ENCODE data around the gene TLK1.
"Not testable (repeated sequence)": the region's sequence is repeated elsewhere in the genome, so short reads cannot be mapped to it uniquely, and the experiment has no call there.

Gene TLK1

GRCh38 chr2:171081649-171082111 is 79.0 kb downstream of the TLK1 start:
- DNase-seq (ENCODE audit: low spot score): no peak

GRCh38 chr2:171080607-171081006 is 80.1 kb downstream of the TLK1 start:
- DNase-seq (ENCODE audit: low spot score): no peak

GRCh38 chr2:171076422-171076821 is 84.3 kb downstream of the TLK1 start:
- DNase-seq (ENCODE audit: low spot score): not testable (repeated sequence)

- DNase-seq (ENCODE audit: low spot score): no peak
Measured at GRCh38 chr2:171072164-171072563, 88.5 kb downstream of the TLK1 start.

GRCh38 chr2:171069286-171069956 is 91.3 kb downstream of the TLK1 start:
- no peak for DNase-seq (ENCODE audit: low spot score)

GRCh38 chr2:171066110-171066509 is 94.6 kb downstream of the TLK1 start:
- DNase-seq (ENCODE audit: low spot score): no peak

GRCh38 chr2:171057575-171057974 is 103.1 kb downstream of the TLK1 start:
- DNase-seq (ENCODE audit: low spot score): no peak

GRCh38 chr2:171056307-171056706 is 104.4 kb downstream of the TLK1 start:
- DNase-seq (ENCODE audit: low spot score): no peak

GRCh38 chr2:171049691-171050090 is 111.0 kb downstream of the TLK1 start:
- no peak for DNase-seq (ENCODE audit: low spot score)

GRCh38 chr2:171046048-171046560 is 114.6 kb downstream of the TLK1 start:
- DNase-seq (ENCODE audit: low spot score): no peak

- no peak for DNase-seq (ENCODE audit: low spot score)
Measured at GRCh38 chr2:171044416-171044815, 116.3 kb downstream of the TLK1 start.

- no peak for DNase-seq (ENCODE audit: low spot score)
Measured at GRCh38 chr2:171042253-171042969, 118.3 kb downstream of the TLK1 start.

- DNase-seq (ENCODE audit: low spot score): no peak
Measured at GRCh38 chr2:171036532-171036931, 124.2 kb downstream of the TLK1 start.

GRCh38 chr2:171034315-171034714 is 126.4 kb downstream of the TLK1 start:
- no peak for DNase-seq (ENCODE audit: low spot score)

GRCh38 chr2:171025214-171025613 is 135.5 kb downstream of the TLK1 start:
- DNase-seq (ENCODE audit: low spot score): no peak

- DNase-seq (ENCODE audit: low spot score): no peak
Measured at GRCh38 chr2:171018522-171018921, 142.2 kb downstream of the TLK1 start.

GRCh38 chr2:171016125-171016524 is 144.6 kb downstream of the TLK1 start:
- no peak for DNase-seq (ENCODE audit: low spot score)

GRCh38 chr2:171013851-171014250 is 146.8 kb downstream of the TLK1 start:
- no peak for DNase-seq (ENCODE audit: low spot score)

GRCh38 chr2:171009386-171009785 is 151.3 kb downstream of the TLK1 start:
- DNase-seq (ENCODE audit: low spot score): no peak

GRCh38 chr2:171008550-171009205 is 152.0 kb downstream of the TLK1 start:
- DNase-seq (ENCODE audit: low spot score): no peak

GRCh38 chr2:171004833-171005232 is 155.9 kb downstream of the TLK1 start:
- no peak for DNase-seq (ENCODE audit: low spot score)

- DNase-seq (ENCODE audit: low spot score): no peak
Measured at GRCh38 chr2:171004363-171004762, 156.3 kb downstream of the TLK1 start.

- DNase-seq (ENCODE audit: low spot score): no peak
Measured at GRCh38 chr2:170999654-171000053, 161.0 kb downstream of the TLK1 start.

All from AG20443 (cell line).